NCI-H146 (cell line): Measurements from ENCODE around the gene TIMM22.
A peak's percentile ranks its signal among the peaks of the same experiment; 100 is the strongest.
"Not testable (repeated sequence)": the region's sequence is repeated elsewhere in the genome, so short reads cannot be mapped to it uniquely, and the experiment has no call there.

Experiments
- DNase-seq: peaks from one replicate; lab custom pipeline; 2025; lab: John Stamatoyannopoulos, UW

TIMM22 gene

GRCh38 chr17:996554-997344, at the start of gene TIMM22:
TSS of gene TIMM22 (plus strand) at chr17:997129. CDS start at chr17:997143, 14 bp downstream.
- peak; percentile 98 for DNase-seq

- no peak for DNase-seq
These were observed 48.6 kb upstream of the TIMM22 start for GRCh38 chr17:948284-948852.

- no peak for DNase-seq
These were observed 47.2 kb upstream of the TIMM22 start for GRCh38 chr17:949623-950303.

- DNase-seq, result no peak
These were observed 45.4 kb upstream of the TIMM22 start for GRCh38 chr17:951325-952132.

GRCh38 chr17:952592-952991, 44.3 kb upstream of the TIMM22 start:
- DNase-seq, result not testable (repeated sequence)

GRCh38 chr17:953767-954166, 43.2 kb upstream of the TIMM22 start:
- no peak for DNase-seq

- DNase-seq, result no peak
These were observed 42.3 kb upstream of the TIMM22 start for GRCh38 chr17:954431-955164.

- peak; percentile 42 for DNase-seq
These were observed 40.0 kb upstream of the TIMM22 start for GRCh38 chr17:956905-957304.

- no peak for DNase-seq
These were observed 39.0 kb upstream of the TIMM22 start for GRCh38 chr17:957856-958421.

- no peak for DNase-seq
These were observed 38.0 kb upstream of the TIMM22 start for GRCh38 chr17:958712-959451.

- DNase-seq, result no peak
These were observed 34.8 kb upstream of the TIMM22 start for GRCh38 chr17:962166-962565.

- DNase-seq, result no peak
These were observed 34.3 kb upstream of the TIMM22 start for GRCh38 chr17:962670-963069.

GRCh38 chr17:964876-965275, 32.1 kb upstream of the TIMM22 start:
- peak; percentile 80 for DNase-seq

- no peak for DNase-seq
These were observed 31.5 kb upstream of the TIMM22 start for GRCh38 chr17:965311-965989.

GRCh38 chr17:967122-967521, 29.8 kb upstream of the TIMM22 start:
- no peak for DNase-seq

GRCh38 chr17:968812-969730, 27.9 kb upstream of the TIMM22 start:
- peak; percentile 46 for DNase-seq

GRCh38 chr17:969811-970355, 27.0 kb upstream of the TIMM22 start:
- peak; percentile 79 for DNase-seq

GRCh38 chr17:970364-970763, 26.6 kb upstream of the TIMM22 start:
- DNase-seq, result no peak
